Nucleus accumbens (tissue), 56 donors: ENCODE data around the gene RHOBTB1.

Experiments
- DNase-seq, 56 donors: peaks; one replicate each; lab custom pipeline; 2025; lab: John Stamatoyannopoulos, UW

The RHOBTB1 gene

DNA sequence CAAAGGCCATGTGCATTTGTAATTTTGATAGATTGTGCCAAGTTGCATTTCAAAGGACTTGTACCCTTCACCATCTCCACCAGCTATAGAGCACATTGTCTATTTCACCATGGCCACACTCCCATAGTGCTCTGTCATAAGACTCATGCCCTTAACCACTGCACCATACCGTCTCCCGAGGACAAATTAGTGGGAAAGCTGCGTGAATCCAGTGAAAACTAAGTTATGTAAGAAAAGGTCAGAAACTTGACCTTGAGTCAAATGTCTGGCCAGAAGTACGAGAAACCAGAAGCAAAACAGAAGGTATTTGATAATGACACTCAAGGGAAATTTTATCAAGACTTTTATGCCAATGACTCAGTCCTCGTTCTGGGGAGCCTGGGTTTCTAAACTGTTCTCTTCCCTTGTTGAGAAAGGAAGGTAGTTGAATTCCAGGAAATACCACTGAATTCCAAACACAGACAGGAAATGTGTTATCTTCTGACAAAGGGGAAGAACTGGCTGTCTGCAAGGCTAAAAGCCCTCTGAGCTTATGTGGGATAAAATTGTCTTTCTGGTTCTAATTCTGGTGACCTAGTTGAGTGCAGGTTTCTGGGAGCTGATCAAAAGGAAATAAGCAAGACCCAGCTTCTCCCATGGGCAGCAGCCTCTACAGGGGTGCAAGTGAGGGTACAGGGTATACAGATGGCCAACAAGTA, 116.0 kb downstream of the RHOBTB1 start:
- DNase-seq, result no peak

- no peak for DNase-seq
Measured at GRCh38 chr10:60825520-60825919, 118.5 kb downstream of the RHOBTB1 start.

GRCh38 chr10:60823324-60823723, 120.7 kb downstream of the RHOBTB1 start:
- DNase-seq, result no peak

DNA sequence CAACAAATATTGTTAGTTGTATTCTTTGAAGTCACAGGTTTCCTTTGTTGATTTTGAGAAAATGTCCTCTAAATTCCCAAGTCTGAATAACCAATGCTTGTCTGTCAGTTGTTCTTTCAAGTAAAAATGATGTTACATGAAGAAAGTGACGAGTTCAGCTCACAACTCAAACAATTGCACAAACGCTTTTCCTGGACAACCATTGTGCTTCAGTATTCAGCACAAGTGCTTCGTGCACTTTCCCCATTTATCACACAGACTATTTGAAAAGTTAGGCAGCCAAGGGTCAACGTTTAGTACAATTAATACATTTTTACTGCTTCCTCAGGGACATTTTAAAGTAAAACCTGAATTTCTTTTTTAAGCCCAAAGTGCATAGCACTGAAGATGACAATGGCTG, 121.2 kb downstream of the RHOBTB1 start:
- no peak for DNase-seq

- no peak for DNase-seq
Measured at GRCh38 chr10:60821656-60822055, 122.3 kb downstream of the RHOBTB1 start.

DNA sequence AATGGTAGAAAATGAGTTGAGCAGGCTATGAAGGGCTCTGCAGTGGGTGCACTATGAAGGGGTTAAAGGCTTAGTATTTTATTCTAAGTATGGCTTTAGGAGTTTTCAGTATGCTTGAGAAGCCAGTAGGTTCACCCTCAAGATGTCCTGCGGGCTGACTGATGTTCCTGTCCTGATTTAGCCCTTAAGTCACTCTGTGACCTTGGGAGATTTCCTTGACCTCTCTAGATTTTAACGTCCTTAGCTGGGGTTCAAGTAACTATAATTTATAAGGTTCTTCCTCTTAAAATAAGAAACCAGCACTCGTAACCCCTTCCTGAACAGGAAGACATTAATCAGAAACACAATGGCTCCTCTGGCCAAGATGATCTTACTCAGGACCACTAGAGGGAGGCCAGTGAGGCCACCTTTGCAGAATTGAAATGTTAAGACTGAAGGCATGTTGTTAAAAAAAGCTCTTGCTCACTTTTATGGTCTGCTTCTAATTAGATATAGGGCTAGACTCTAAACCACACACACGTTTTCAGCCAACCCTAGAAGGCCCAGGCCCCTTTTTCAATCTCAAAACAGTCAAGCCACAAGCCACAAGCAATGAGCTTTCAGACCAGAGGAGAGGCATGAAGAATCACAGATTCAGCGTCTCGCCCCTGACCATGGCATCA, 123.8 kb downstream of the RHOBTB1 start:
- no peak for DNase-seq
